Measurements from ENCODE around the gene LOXL1.

Gene LOXL1

DNA sequence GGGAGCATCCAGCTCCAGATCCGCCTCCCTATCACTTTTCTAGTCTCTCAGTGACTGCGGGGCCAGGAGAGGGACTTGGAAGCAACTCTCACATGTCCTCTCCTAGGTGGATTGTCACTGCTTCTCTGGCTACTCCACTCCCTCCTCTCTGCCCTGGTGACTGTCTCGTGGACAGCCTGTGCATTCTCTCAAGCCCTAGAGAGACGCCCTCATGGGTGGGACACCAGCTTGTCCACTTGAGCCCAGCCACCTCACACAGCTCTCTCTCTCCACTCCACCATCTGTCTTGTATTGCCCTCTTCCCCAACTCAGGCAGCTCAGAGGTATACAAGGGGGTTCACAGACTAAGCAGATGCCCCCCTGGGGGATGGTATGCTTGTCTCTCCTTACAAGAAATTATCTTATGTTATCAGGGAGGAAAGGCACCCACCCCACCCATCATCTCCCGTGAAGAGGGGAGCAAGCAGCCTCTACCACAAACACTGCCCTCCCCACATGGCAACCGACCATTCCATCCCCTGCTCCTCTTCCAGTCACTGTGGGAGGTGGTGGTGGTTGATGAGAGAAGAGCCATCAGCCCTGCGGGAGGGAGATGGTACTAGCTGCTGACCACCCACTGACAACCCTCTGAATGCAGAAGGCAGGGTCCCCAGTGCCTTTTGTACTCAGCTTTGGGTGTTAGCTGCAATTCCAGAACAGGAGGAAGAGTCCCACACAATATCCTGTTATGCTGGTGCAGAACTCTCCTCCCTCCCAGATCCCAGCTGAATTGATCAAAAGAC, 15.5 kb upstream of the LOXL1 start:
- DNase-seq (ENCODE audit: low read depth): no peak
- no peak overlapping the region for H3K4me3 ChIP-seq (ENCODE audit: low read depth, low read length)
- TF ChIP-seq, protein P1, sequence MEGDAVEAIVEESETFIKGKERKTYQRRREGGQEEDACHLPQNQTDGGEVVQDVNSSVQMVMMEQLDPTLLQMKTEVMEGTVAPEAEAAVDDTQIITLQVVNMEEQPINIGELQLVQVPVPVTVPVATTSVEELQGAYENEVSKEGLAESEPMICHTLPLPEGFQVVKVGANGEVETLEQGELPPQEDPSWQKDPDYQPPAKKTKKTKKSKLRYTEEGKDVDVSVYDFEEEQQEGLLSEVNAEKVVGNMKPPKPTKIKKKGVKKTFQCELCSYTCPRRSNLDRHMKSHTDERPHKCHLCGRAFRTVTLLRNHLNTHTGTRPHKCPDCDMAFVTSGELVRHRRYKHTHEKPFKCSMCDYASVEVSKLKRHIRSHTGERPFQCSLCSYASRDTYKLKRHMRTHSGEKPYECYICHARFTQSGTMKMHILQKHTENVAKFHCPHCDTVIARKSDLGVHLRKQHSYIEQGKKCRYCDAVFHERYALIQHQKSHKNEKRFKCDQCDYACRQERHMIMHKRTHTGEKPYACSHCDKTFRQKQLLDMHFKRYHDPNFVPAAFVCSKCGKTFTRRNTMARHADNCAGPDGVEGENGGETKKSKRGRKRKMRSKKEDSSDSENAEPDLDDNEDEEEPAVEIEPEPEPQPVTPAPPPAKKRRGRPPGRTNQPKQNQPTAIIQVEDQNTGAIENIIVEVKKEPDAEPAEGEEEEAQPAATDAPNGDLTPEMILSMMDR (IDR thresholded peaks at IDR 0.05; ENCODE audit: low read depth, low read length): no peak
- TF ChIP-seq MYC (IDR thresholded peaks at IDR 0.05; ENCODE audit: low read depth, low read length) (no peak), POLR2A (IDR thresholded peaks at IDR 0.05; ENCODE audit: extremely low read depth, insufficient read length) (no peak)
- TF ChIP-seq, protein P2, sequence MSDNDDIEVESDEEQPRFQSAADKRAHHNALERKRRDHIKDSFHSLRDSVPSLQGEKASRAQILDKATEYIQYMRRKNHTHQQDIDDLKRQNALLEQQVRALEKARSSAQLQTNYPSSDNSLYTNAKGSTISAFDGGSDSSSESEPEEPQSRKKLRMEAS (IDR thresholded peaks at IDR 0.05; ENCODE audit: low read depth, low read length): no peak

DNA sequence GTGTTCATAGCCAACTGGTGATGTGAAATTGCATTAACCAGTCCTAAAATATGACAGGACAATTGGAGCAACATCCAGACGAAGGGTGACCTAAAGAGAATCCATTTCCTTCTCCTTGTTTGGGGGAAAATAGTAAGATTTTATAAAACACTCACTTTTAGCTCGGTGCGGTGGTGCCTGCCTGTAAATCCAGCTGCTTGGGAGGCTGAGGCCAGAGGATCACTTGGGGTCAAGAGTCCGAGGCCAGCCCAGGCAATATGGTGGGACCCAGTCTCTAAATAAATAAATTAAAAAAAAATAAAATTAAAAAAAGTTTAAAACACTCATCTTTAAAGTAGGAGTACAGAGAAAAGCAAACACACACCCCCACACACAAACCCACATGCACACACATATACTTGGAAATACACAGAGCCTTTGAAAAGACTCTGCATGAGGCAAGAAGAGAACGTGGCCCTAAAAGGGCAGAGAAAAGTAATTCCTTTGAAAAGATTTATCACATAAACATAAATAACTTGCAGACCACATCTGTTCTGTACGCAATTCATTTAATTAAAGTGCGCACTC, 14.1 kb upstream of the LOXL1 start:
- no peak overlapping the region for H3K4me3 ChIP-seq (ENCODE audit: low read depth, low read length)
- DNase-seq (ENCODE audit: low read depth): no peak
- TF ChIP-seq POLR2A (IDR thresholded peaks at IDR 0.05; ENCODE audit: extremely low read depth, insufficient read length) (no peak), MYC (IDR thresholded peaks at IDR 0.05; ENCODE audit: low read depth, low read length) (no peak)
- TF ChIP-seq, protein P2 (IDR thresholded peaks at IDR 0.05; ENCODE audit: low read depth, low read length): no peak
- TF ChIP-seq, protein P1 (IDR thresholded peaks at IDR 0.05; ENCODE audit: low read depth, low read length): no peak

DNA sequence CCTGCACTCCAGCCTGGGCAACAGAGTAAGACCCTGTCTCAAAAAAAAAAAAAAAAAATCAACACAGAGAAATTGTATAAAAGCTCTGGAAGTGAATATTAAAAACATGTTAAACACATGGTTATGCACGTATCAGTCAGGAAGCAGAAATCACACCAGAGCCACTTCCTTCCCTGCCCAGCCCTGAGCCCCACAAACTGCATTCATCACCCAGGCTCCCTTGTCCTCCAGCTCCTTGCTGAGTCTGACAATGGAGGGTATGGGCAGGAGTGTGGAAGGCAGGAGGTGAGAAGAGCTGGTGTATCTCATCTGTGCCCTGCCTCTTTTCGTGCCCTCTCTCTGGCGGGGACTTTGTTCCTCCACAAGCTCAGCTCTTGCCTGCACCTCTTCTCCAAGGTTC, 12.1 kb upstream of the LOXL1 start:
- no peak for DNase-seq (ENCODE audit: low read depth)
- no peak overlapping the region for H3K4me3 ChIP-seq (ENCODE audit: low read depth, low read length)
- TF ChIP-seq POLR2A (IDR thresholded peaks at IDR 0.05; ENCODE audit: extremely low read depth, insufficient read length): no peak
- TF ChIP-seq, protein P2 (IDR thresholded peaks at IDR 0.05; ENCODE audit: low read depth, low read length): no peak
- TF ChIP-seq, protein P1 (IDR thresholded peaks at IDR 0.05; ENCODE audit: low read depth, low read length): no peak
- TF ChIP-seq MYC (IDR thresholded peaks at IDR 0.05; ENCODE audit: low read depth, low read length): no peak

DNA sequence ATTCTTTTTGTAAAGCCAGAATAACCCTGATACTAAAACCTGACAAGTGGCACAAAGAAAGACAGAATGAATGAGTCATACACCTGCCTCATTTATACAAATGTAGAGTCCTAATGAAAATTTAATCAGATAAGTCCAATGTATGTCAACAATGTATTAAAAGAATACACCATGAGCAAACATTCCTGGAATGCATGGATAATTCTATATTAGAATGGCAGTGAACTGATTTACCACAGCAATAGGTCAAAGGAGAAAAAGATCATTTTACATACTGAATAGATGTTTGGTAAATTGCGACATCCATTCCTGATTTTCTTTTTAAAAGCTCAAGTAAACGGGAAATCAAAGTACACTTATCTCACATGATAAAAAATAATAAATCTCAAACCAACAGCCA, 11.2 kb upstream of the LOXL1 start:
- DNase-seq (ENCODE audit: low read depth): no peak
- H3K4me3 ChIP-seq (ENCODE audit: low read depth, low read length): no peak overlapping the region
- TF ChIP-seq, protein P2 (IDR thresholded peaks at IDR 0.05; ENCODE audit: low read depth, low read length): no peak

DNA sequence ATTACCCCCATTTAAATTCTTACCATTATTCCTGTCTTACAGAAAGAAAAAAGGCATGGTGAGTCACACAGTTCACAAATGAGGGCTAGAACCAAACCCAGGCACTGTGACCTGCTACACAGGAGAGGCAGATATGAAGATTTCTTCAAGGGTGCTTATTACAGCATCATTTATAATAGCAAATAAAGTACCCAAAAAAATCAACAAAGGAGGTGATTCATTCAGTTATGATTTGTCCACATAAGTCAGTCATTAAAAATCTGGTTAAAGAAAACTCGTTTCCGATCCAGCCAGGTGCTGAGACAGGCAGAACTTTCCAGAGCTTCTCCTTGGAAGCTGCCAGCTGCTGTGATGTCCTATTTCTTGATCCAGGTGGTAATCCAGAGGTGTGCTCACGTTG, 7.5 kb upstream of the LOXL1 start:
- H3K4me3 ChIP-seq (ENCODE audit: low read depth, low read length): no peak overlapping the region
- no peak for TF ChIP-seq POLR2A (IDR thresholded peaks at IDR 0.05; ENCODE audit: extremely low read depth, insufficient read length)
- no peak for TF ChIP-seq MYC (IDR thresholded peaks at IDR 0.05; ENCODE audit: low read depth, low read length)
- TF ChIP-seq, protein P2 (IDR thresholded peaks at IDR 0.05; ENCODE audit: low read depth, low read length): no peak
- TF ChIP-seq, protein P1 (IDR thresholded peaks at IDR 0.05; ENCODE audit: low read depth, low read length): no peak

DNA sequence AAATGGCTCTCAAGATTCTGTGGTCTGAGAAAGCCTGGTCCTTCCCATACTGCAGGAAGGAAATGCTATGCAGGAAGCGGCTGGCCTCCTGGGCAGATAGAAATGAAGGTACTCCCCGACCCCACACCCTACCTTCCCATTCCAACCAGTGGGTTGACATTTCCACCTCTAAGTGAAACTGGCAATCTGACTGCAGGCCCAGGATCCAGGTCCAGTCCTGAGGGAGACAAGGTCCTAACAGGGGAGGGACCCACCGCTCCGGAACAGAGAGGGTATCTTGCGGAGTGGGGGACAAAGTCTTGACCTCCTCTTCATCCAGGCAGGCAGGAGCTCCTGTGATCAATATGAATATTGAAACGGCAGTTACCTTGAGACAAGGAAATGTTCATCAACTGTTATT, 6.6 kb upstream of the LOXL1 start:
- TF ChIP-seq MYC (IDR thresholded peaks at IDR 0.05; ENCODE audit: low read depth, low read length) (no peak), POLR2A (IDR thresholded peaks at IDR 0.05; ENCODE audit: extremely low read depth, insufficient read length) (no peak)
- TF ChIP-seq, protein P1 (IDR thresholded peaks at IDR 0.05; ENCODE audit: low read depth, low read length): no peak
- TF ChIP-seq, protein P2 (IDR thresholded peaks at IDR 0.05; ENCODE audit: low read depth, low read length): no peak
- H3K4me3 ChIP-seq (ENCODE audit: low read depth, low read length): no peak overlapping the region
- DNase-seq (ENCODE audit: low read depth): no peak

More for the DNA sequence above, 7.5 kb upstream of the LOXL1 start:
- no peak for DNase-seq (ENCODE audit: low read depth)

Data from NB4 (cell line).